HEK293 (cell line): ENCODE results near the gene GAPVD1.

Experiments
- CTCF ChIA-PET: fragments of 350-600 bp; formaldehyde crosslinking; extraction: SDS; loops from one replicate; lab custom pipeline; 2021; ENCODE audit warnings: antibody characterized with exemption; lab: Yijun Ruan, JAX
- POLR2A ChIA-PET: fragments of 300-600 bp; formaldehyde crosslinking; extraction: SDS; loops from one replicate; lab custom pipeline; 2020; ENCODE audit warnings: antibody characterized with exemption, inconsistent platforms; lab: Yijun Ruan, JAX
- H3K27ac ChIP-seq: fragments of 200-500 bp; sonication (Bioruptor generic); 2 replicates; pipeline ENCODE4 v1.5.1; 2014; ENCODE audit warnings: low read depth, low read length, control low read depth, inconsistent platforms; ENCODE audit errors: extremely low read depth
- H3K36me3 ChIP-seq, 2 experiments: fragments of 200-500 bp in 1 of 2; sonication (Bioruptor generic) in 1 of 2; 1 replicate in 1 of 2; 2 replicates in 1 of 2; pipeline ENCODE4 v1.5.1; 2014 to 2017; ENCODE audit warnings: inconsistent platforms in 2 of 2, low read length in 2 of 2; ENCODE audit not compliant: control insufficient read depth in 2 of 2, insufficient read depth in 1 of 2
- H3K4me1 ChIP-seq: fragments of 200-500 bp; sonication (Bioruptor generic); 2 replicates; pipeline ENCODE4 v1.5.1; 2014; ENCODE audit warnings: mild to moderate bottlenecking, low read length, inconsistent platforms; ENCODE audit not compliant: control insufficient read depth, insufficient read depth
- H3K4me3 ChIP-seq: 2 replicates; pipeline ENCODE4 v1.5.1; 2011; ENCODE audit warnings: low read depth, mild to moderate bottlenecking, control low read depth, low read length, moderate library complexity
- H3K9me3 ChIP-seq: fragments of 200-500 bp; sonication (Bioruptor generic); 2 replicates; pipeline ENCODE4 v1.5.1; 2014; ENCODE audit warnings: low read depth, low read length, inconsistent platforms; ENCODE audit not compliant: control insufficient read depth, insufficient read depth
- BCL11A ChIP-seq: fragments of 450-650 bp; formaldehyde crosslinking; IDR thresholded peaks from 2 replicates; pipeline ENCODE4 v1.5.1; 2016; ENCODE audit warnings: low read depth, missing biosample characterization, missing genetic modification characterization
- GLI2 ChIP-seq: fragments of 450-650 bp; formaldehyde crosslinking; IDR thresholded peaks from 2 replicates; pipeline ENCODE4; 2017; ENCODE audit warnings: missing biosample characterization, missing genetic modification characterization, low read depth, borderline replicate concordance
- SCRT2 ChIP-seq: fragments of 450-650 bp; formaldehyde crosslinking; IDR thresholded peaks from 2 replicates; pipeline ENCODE4 v1.5.1; 2016; ENCODE audit warnings: missing biosample characterization, missing genetic modification characterization
- ZBTB17 ChIP-seq: fragments of 450-650 bp; formaldehyde crosslinking; IDR thresholded peaks from 2 replicates; pipeline ENCODE4 v1.5.1; 2016; ENCODE audit warnings: missing biosample characterization, missing genetic modification characterization
- ZFP41 ChIP-seq: fragments of 450-650 bp; formaldehyde crosslinking; IDR thresholded peaks from 2 replicates; pipeline ENCODE4 v1.5.1; 2016; ENCODE audit warnings: missing biosample characterization, missing genetic modification characterization, borderline replicate concordance
- ZNF19 ChIP-seq: fragments of 450-650 bp; formaldehyde crosslinking; IDR thresholded peaks from 2 replicates; pipeline ENCODE4; 2016; ENCODE audit warnings: missing biosample characterization, missing genetic modification characterization, low read depth
- ZNF214 ChIP-seq: fragments of 450-650 bp; formaldehyde crosslinking; IDR thresholded peaks from 2 replicates; pipeline ENCODE4 v1.5.1; 2017; ENCODE audit warnings: missing biosample characterization, mild to moderate bottlenecking, missing genetic modification characterization, borderline replicate concordance
- ZNF221 ChIP-seq: fragments of 450-650 bp; formaldehyde crosslinking; IDR thresholded peaks from 2 replicates; pipeline ENCODE4 v1.5.1; 2017; ENCODE audit warnings: missing biosample characterization, missing genetic modification characterization, borderline replicate concordance
- ZNF37A ChIP-seq: fragments of 450-650 bp; IDR thresholded peaks from 2 replicates; pipeline ENCODE4 v1.5.1; 2018; ENCODE audit warnings: missing biosample characterization, missing genetic modification characterization
- ZNF391 ChIP-seq: fragments of 450-650 bp; formaldehyde crosslinking; IDR thresholded peaks from 2 replicates; pipeline ENCODE4 v1.5.1; 2016; ENCODE audit warnings: low read depth, missing biosample characterization, missing genetic modification characterization, borderline replicate concordance
- ZNF404 ChIP-seq: fragments of 450-650 bp; formaldehyde crosslinking; IDR thresholded peaks from 2 replicates; pipeline ENCODE4 v1.5.1; 2017; ENCODE audit warnings: missing biosample characterization, missing genetic modification characterization
- ZNF48 ChIP-seq: fragments of 450-650 bp; formaldehyde crosslinking; IDR thresholded peaks from 2 replicates; pipeline ENCODE4 v1.5.1; 2016; ENCODE audit warnings: missing biosample characterization, missing genetic modification characterization
- ZNF501 ChIP-seq: fragments of 450-650 bp; formaldehyde crosslinking; IDR thresholded peaks from 2 replicates; pipeline ENCODE4 v1.5.1; 2016; ENCODE audit warnings: missing biosample characterization, missing genetic modification characterization
- ZNF544 ChIP-seq: fragments of 450-650 bp; formaldehyde crosslinking; IDR thresholded peaks from 2 replicates; pipeline ENCODE4 v1.5.0; 2017; ENCODE audit warnings: missing biosample characterization, missing genetic modification characterization
- ZNF654 ChIP-seq: fragments of 450-650 bp; formaldehyde crosslinking; IDR thresholded peaks from 2 replicates; pipeline ENCODE4 v1.5.1; 2016; ENCODE audit warnings: low read depth, missing biosample characterization, missing genetic modification characterization
- ZNF660 ChIP-seq: fragments of 450-650 bp; IDR thresholded peaks from 2 replicates; pipeline ENCODE4 v1.5.1; 2018; ENCODE audit warnings: missing biosample characterization, mild to moderate bottlenecking, missing genetic modification characterization
- ZNF670 ChIP-seq: fragments of 450-650 bp; formaldehyde crosslinking; IDR thresholded peaks from 2 replicates; pipeline ENCODE4 v1.5.1; 2016; ENCODE audit warnings: missing biosample characterization, missing genetic modification characterization, low read depth
- ZNF768 ChIP-seq: fragments of 450-650 bp; formaldehyde crosslinking; IDR thresholded peaks from 2 replicates; pipeline ENCODE4 v1.5.1; 2018; ENCODE audit warnings: missing biosample characterization, mild to moderate bottlenecking, missing genetic modification characterization
- ZNF776 ChIP-seq: fragments of 450-650 bp; formaldehyde crosslinking; IDR thresholded peaks from 2 replicates; pipeline ENCODE4 v1.5.0; 2017; ENCODE audit warnings: missing biosample characterization, missing genetic modification characterization, borderline replicate concordance
- ZSCAN30 ChIP-seq: fragments of 450-650 bp; IDR thresholded peaks from 2 replicates; pipeline ENCODE4 v1.5.1; 2018; ENCODE audit warnings: missing biosample characterization, mild to moderate bottlenecking, missing genetic modification characterization, moderate library complexity
- TF ChIP-seq, protein P1 (sequence below): fragments of 450-650 bp; formaldehyde crosslinking; IDR thresholded peaks from 2 replicates; pipeline ENCODE4 v1.5.1; 2016; ENCODE audit warnings: missing biosample characterization, missing genetic modification characterization, low read depth
- TF ChIP-seq, protein P2 (sequence below): fragments of 450-650 bp; formaldehyde crosslinking; IDR thresholded peaks from 2 replicates; pipeline ENCODE4 v1.5.1; 2017; ENCODE audit warnings: missing biosample characterization, missing genetic modification characterization
- TF ChIP-seq, protein P3 (sequence below): fragments of 450-650 bp; formaldehyde crosslinking; IDR thresholded peaks from 2 replicates; pipeline ENCODE4; 2016; ENCODE audit warnings: missing biosample characterization, missing genetic modification characterization
- TF ChIP-seq, protein P4 (sequence below): fragments of 450-650 bp; formaldehyde crosslinking; IDR thresholded peaks from 2 replicates; pipeline ENCODE4 v1.5.1; 2016; ENCODE audit warnings: missing biosample characterization, missing genetic modification characterization
- TF ChIP-seq, protein P5 (sequence below): fragments of 450-650 bp; formaldehyde crosslinking; IDR thresholded peaks from 2 replicates; pipeline ENCODE4 v1.5.1; 2016; ENCODE audit warnings: missing biosample characterization, missing genetic modification characterization

GAPVD1 gene

DNA sequence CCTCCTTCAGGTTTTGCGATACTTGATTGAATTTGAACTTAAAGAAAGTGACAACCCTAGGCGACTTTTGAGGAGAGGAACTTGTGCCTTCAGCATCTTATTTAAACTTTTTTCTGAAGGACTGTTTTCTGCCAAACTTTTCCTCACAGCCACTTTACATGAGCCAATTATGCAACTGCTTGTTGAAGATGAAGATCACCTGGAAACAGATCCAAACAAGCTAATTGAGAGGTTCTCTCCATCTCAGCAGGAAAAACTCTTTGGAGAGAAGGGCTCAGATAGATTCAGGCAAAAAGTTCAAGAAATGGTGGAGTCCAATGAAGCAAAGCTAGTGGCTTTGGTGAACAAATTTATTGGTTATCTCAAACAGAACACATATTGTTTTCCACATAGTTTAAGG, 40.6 kb downstream of the GAPVD1 start:
- POLR2A ChIA-PET = interaction anchor here (2.3 kb wide), 1 partner anchor 61 kb away, joined by 9 read pairs; the partner anchor contains the start of gene HSPA5
- CTCF ChIA-PET = interaction anchor here (0.8 to 1.2 kb wide), 2 partner anchors 22 to 47 kb away, joined by 3 read pairs; no protein-coding TSS in a partner anchor
- Histone ChIP-seq H3K27ac (no peak overlapping the region), H3K4me1 (no peaks in the 10 kb centered on the region), H3K9me3 (no peaks in the 10 kb centered on the region), H3K4me3 (no peak overlapping the region), H3K36me3 (peaks cover 30 to 66% of the 10 kb centered on the region in 2 experiments)
- no peak for TF ChIP-seq ZSCAN30 (tag by site-specific recombination)
- TF ChIP-seq, protein P1, sequence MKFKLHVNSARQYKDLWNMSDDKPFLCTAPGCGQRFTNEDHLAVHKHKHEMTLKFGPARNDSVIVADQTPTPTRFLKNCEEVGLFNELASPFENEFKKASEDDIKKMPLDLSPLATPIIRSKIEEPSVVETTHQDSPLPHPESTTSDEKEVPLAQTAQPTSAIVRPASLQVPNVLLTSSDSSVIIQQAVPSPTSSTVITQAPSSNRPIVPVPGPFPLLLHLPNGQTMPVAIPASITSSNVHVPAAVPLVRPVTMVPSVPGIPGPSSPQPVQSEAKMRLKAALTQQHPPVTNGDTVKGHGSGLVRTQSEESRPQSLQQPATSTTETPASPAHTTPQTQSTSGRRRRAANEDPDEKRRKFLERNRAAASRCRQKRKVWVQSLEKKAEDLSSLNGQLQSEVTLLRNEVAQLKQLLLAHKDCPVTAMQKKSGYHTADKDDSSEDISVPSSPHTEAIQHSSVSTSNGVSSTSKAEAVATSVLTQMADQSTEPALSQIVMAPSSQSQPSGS (tag by site-specific recombination) = no peak

DNA sequence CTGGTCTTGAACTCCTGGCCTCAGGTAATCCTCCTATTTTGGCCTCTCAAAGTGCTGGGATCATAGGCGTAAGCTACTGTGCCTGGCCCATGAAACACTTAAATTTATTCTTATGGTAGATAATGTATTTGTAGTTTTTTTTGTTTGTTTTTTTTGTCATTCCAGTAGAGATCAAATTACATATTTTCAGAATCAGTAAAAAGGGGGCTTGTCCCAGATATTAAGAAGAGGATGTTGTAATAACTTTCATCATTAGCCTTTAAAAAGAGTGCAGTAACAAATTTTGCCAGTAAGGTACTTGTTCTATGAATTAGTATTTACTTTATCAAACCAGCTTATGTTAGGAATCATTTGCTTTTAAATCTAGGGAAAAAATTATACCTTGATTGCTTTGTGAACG, 42.6 kb downstream of the GAPVD1 start:
- ChIA-PET CTCF (interaction anchor here (0.6 to 1.1 kb wide), 2 partner anchors 9 to 533 kb away, joined by 3 read pairs; no protein-coding TSS in a partner anchor), POLR2A (interaction anchor here (1.6 kb wide), 1 partner anchor 63 kb away, joined by 3 read pairs; no protein-coding TSS in a partner anchor)
- Histone ChIP-seq H3K27ac (no peak overlapping the region), H3K9me3 (no peaks in the 10 kb centered on the region), H3K36me3 (peaks cover 35 to 73% of the 10 kb centered on the region in 2 experiments; a peak in 2 of 3 replicates), H3K4me1 (no peaks in the 10 kb centered on the region), H3K4me3 (no peak overlapping the region)
- TF ChIP-seq ZNF221 (tag by site-specific recombination) (no peak), ZNF544 (no peak), ZNF391 (no peak), ZNF404 (tag by site-specific recombination) (no peak), ZNF19 (tag by site-specific recombination) (no peak), ZNF776 (tag by site-specific recombination) (no peak), GLI2 (tag by site-specific recombination) (no peak), SCRT2 (no peak), ZBTB17 (tag by site-specific recombination) (no peak), ZNF37A (tag by site-specific recombination) (no peak), ZNF48 (tag by site-specific recombination) (no peak)
- TF ChIP-seq, protein P2, sequence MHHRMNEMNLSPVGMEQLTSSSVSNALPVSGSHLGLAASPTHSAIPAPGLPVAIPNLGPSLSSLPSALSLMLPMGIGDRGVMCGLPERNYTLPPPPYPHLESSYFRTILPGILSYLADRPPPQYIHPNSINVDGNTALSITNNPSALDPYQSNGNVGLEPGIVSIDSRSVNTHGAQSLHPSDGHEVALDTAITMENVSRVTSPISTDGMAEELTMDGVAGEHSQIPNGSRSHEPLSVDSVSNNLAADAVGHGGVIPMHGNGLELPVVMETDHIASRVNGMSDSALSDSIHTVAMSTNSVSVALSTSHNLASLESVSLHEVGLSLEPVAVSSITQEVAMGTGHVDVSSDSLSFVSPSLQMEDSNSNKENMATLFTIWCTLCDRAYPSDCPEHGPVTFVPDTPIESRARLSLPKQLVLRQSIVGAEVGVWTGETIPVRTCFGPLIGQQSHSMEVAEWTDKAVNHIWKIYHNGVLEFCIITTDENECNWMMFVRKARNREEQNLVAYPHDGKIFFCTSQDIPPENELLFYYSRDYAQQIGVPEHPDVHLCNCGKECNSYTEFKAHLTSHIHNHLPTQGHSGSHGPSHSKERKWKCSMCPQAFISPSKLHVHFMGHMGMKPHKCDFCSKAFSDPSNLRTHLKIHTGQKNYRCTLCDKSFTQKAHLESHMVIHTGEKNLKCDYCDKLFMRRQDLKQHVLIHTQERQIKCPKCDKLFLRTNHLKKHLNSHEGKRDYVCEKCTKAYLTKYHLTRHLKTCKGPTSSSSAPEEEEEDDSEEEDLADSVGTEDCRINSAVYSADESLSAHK = no peak
- TF ChIP-seq, protein P3, sequence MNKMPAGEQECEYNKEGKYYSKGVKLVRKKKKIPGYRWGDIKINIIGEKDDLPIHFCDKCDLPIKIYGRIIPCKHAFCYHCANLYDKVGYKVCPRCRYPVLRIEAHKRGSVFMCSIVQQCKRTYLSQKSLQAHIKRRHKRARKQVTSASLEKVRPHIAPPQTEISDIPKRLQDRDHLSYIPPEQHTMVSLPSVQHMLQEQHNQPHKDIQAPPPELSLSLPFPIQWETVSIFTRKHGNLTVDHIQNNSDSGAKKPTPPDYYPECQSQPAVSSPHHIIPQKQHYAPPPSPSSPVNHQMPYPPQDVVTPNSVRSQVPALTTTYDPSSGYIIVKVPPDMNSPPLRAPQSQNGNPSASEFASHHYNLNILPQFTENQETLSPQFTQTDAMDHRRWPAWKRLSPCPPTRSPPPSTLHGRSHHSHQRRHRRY (tag by site-specific recombination) = no peak

DNA sequence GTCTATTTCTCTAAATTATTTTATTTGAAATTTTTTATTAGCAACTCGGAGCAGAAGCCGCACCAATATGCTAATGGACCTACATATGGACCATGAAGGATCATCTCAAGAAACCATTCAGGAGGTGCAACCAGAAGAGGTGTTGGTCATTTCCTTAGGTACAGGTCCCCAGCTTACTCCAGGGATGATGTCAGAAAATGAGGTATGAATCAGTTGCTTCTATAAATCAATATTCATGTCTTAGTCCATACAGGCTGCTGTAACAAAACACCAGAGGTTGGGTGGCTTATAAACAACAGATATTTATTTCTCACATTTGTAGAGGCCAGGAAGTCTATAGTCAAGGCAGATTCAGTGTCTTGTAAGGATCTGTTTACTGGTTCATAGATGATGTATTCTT, 50.8 kb downstream of the GAPVD1 start:
- Histone ChIP-seq H3K9me3 (no peaks in the 10 kb centered on the region), H3K36me3 (peaks cover 35 to 69% of the 10 kb centered on the region in 2 experiments), H3K4me3 (no peak overlapping the region), H3K4me1 (no peaks in the 10 kb centered on the region), H3K27ac (no peak overlapping the region)
- POLR2A ChIA-PET = interaction anchor here (1.0 kb wide), 1 partner anchor 51 kb away, joined by 3 read pairs; the partner anchor contains the start of gene GAPVD1
- CTCF ChIA-PET = interaction anchor here (0.6 kb wide), 1 partner anchor 1218 kb away, joined by 5 read pairs; no protein-coding TSS in a partner anchor
- TF ChIP-seq ZNF670 (tag by site-specific recombination) (no peak), ZNF768 (no peak), BCL11A (tag by site-specific recombination) (no peak), ZNF660 (no peak), ZFP41 (tag by site-specific recombination) (no peak), ZNF501 (tag by site-specific recombination) (no peak), ZNF654 (no peak), ZNF214 (no peak)
- TF ChIP-seq, protein P4, sequence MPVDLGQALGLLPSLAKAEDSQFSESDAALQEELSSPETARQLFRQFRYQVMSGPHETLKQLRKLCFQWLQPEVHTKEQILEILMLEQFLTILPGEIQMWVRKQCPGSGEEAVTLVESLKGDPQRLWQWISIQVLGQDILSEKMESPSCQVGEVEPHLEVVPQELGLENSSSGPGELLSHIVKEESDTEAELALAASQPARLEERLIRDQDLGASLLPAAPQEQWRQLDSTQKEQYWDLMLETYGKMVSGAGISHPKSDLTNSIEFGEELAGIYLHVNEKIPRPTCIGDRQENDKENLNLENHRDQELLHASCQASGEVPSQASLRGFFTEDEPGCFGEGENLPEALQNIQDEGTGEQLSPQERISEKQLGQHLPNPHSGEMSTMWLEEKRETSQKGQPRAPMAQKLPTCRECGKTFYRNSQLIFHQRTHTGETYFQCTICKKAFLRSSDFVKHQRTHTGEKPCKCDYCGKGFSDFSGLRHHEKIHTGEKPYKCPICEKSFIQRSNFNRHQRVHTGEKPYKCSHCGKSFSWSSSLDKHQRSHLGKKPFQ (tag by site-specific recombination) = no peak
- TF ChIP-seq, protein P5, sequence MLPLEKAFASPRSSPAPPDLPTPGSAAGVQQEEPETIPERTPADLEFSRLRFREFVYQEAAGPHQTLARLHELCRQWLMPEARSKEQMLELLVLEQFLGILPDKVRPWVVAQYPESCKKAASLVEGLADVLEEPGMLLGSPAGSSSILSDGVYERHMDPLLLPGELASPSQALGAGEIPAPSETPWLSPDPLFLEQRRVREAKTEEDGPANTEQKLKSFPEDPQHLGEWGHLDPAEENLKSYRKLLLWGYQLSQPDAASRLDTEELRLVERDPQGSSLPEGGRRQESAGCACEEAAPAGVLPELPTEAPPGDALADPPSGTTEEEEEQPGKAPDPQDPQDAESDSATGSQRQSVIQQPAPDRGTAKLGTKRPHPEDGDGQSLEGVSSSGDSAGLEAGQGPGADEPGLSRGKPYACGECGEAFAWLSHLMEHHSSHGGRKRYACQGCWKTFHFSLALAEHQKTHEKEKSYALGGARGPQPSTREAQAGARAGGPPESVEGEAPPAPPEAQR (tag by site-specific recombination) = no peak
